Measurements from ENCODE around the gene TMEM178A.
A peak's percentile ranks its signal among the peaks of the same experiment; 100 is the strongest.
"Not testable (repeated sequence)": the region's sequence is repeated elsewhere in the genome, so short reads cannot be mapped to it uniquely, and the experiment has no call there.

TMEM178A gene

DNA sequence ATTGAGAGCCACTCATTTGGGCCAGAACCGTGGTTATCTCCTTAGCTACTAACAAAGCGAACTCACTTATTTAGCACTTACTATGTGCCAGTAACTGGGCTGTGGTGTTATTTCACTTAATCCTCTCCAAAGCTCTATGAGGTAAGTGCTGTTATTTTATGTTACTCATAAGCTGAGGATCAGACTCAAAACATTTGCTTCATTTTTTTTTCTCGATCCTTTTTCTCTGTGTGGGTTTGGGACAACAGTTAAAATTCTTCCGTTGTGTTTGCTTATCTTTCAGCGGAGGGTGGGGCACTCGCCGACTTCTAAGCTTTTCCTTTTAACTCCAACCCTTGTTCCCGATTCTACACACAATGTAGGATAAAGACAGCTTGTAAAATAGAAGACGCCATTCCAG, 52.8 kb downstream of the TMEM178A start:
- DNase-seq: no peak

DNA sequence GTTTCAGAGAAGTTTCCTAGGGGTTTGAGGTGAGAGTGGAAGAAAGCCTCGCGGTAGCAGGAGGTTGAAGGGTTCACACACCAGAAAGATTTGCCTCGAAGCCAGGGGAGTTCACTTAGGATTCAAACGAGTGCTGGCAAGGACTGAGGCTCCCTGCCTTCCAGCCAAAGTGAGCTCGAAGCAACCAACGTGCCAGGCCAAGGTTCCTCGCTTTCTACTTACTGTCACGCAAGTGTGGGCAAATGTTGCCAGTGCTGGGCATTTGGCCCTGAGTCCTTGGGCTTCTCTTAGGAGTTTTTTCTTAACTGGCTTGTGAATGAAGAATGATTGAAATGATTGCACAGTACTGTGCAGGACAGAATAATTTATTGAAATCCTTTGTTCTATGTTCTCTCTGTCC, 53.6 kb downstream of the TMEM178A start:
- DNase-seq: peak; percentile 46 to 77

DNA sequence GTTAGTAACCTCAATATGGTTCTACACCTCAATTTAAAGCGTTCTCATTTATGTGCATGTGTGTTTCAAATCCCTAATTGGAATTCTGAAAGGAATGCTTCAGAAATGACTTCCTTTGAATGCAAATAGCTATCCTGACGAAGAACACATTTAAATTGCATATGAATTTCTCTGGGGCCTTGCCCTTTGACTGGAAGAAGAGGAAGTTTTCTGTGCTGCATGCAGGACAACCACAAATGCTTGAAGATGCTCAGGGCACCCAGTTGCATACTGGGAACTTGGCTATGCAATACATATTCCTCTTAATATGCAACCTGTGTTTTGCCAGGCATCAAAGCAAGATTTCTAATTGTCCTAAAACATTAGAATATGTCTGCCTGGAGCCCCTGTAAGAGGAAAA, 55.3 kb downstream of the TMEM178A start:
- DNase-seq: no peak

GRCh38 chr2:39723497-39723896, 57.8 kb downstream of the TMEM178A start:
- DNase-seq: no peak

- DNase-seq: no peak
Measured at GRCh38 chr2:39723946-39724827, 58.5 kb downstream of the TMEM178A start.

- DNase-seq: no peak
Measured at GRCh38 chr2:39724828-39725144, 59.1 kb downstream of the TMEM178A start.

- no peak for DNase-seq
Measured at GRCh38 chr2:39725401-39725800, 59.7 kb downstream of the TMEM178A start.

- not testable (repeated sequence) for DNase-seq
Measured at GRCh38 chr2:39728085-39728484, 62.4 kb downstream of the TMEM178A start.

- DNase-seq: peak in 1 of 2 experiments; percentile 43
Measured at GRCh38 chr2:39728941-39729351, 63.2 kb downstream of the TMEM178A start.

DNA sequence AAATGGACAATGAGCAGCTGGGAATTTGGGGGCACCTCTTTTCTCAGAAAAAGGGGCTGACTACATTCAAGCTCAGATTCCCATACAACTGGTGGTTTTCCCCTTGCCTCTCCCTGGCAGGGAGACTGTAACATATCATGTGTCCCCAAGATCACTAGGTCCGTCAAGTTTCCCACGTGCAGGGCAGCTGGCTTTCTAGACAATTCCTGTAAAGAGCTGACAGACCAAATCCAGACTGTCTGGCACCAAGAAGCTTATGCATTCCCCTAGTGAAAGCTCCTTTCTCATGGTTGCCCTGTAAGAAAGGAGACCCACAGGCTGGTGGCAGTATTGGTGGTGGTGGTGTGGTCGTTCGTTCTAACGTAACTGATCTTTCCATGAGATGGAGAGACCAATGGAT, 64.6 kb downstream of the TMEM178A start:
- no peak for DNase-seq

- peak; percentile 29 to 45 for DNase-seq
Measured at GRCh38 chr2:39730685-39731302, 65.1 kb downstream of the TMEM178A start.

GRCh38 chr2:39731546-39731945, 65.8 kb downstream of the TMEM178A start:
- DNase-seq: no peak

DNA sequence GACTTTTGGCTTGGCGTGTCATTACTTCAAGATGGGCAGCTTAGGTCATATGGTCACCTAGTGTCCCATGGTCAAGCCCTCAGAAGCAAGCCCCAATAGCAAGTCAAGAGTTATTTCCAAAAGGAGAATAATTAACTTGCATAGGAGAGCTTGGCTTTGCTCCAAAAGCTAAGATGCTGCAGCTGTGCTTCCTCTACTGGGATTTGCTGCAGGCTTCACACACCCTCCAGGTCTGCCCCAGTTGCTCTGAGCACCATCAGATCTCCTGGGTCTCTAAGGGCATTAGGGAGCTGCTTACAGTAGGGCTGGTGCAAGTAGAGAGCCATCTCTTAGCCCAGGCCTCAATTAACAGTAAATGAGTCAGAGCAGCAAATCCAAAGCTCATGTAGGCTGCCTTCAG, 66.8 kb downstream of the TMEM178A start:
- peak in 1 of 2 experiments; percentile 47 for DNase-seq

GRCh38 chr2:39733070-39733674, 67.5 kb downstream of the TMEM178A start:
- DNase-seq: no peak

DNA sequence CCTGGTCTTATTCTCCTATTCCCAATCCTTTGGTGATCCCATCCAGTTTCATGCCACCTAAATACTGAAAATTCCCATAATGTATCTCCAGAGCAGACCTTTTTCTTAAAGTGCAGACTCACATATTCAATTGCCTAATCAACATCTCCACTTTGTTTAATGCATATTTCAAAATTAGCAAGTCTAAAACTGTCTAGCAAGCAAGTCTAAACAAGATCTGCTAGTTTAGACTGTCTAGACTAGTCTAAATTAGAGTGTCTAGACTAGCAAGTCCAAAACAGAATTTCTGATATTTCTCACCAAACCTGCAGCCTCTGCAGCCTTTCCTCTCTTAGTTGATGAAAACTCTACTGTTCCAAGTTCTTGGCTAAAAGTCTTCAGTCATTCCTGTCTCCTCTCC, 68.7 kb downstream of the TMEM178A start:
- DNase-seq: no peak

DNA sequence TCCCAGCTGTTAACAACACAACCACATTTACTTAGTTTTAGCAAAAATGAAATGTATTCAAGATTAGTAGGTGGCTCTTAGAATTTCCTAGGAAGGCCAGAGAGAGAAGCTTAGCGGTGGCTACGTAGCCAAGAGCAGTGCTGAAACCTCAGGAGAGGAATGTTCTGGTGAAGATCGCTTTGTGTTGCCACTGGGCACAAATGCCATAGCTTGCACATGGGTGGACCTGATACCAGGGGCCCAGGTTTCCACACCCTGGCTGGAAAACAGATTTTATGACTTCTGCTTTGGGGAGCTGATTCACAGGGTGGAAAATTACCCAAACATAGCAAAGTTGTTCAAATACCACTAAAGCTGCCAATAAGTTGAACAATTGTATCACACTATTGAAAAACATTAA, 69.9 kb downstream of the TMEM178A start:
- DNase-seq: no peak

DNA sequence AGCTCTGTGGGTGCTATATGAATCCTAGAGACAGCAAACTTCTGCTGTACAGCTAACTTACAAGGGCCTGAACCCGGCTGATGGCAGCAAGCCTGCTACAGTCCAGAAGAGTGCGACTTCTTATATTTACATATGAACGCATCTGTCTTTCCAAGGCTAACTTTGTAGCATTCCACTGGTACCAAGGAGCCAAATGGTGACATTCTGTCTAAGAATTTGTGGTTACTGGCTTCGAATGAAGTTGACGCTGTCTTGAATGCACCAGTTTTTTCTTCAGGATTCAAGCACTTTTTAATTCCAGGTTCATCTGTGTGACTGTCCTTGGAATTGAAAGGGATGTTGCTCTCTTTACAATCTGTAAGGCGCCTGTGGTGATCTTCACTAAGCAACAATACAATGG, 70.9 kb downstream of the TMEM178A start:
- DNase-seq: no peak

DNA sequence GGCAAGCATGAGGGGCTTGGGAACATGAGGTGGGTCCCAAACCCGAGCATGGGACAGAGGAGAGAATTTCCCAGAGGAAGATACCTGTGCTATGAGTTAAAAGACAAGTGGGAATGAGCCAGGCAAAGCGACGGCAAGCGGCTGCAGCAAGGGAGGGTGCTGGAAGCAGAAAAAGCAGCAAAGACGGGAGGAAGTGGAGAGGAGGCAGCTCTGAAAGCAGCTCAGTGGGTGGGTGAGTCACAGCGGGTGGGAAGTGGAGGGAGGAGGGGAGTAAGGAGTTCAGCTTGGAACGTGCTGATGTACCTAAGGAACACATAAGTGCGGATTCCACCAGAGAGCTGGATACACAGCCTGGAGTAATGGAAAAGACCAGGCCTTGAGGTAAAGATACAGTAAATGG, 71.9 kb downstream of the TMEM178A start:
- DNase-seq: no peak

DNA sequence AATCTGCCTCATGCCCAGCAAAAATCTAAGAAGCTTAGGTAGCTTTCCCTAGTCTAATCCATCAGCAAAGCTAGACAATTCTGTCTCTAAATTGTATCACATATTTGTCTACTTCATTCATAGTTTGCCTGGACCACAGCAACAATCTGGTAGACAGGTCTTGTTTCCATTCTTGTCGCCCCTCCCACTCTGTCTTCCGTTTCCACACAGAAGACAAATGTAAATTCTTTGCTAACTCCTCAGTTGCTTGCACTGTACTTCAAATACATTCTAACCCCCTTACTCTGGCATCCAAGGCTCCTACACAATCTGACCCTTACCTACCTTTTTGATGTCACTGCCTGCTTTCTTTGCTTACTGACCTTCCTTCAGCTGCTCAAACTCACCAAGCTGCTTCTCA, 73.2 kb downstream of the TMEM178A start:
- no peak for DNase-seq

- no peak for DNase-seq
Measured at GRCh38 chr2:39739386-39739785, 73.7 kb downstream of the TMEM178A start.

DNA sequence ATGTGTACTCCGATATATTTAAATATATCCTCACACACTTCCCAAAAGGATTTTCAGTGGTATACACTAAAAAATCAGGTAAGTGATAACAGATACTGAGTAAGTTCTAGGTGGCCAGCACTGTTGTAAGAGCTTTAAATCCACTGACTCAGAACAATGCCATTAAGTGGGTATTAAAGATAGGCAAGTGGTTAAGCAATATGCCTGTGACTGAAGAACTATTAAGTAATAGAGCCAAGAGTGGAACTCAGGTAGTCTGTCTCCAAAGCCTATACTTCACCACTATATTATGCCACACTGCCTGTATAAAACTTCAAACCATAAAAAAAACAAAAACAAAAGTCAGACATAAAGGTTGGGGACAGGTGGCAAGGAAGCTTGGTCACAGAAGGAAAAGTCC, 76.2 kb downstream of the TMEM178A start:
- DNase-seq: no peak

GRCh38 chr2:39743269-39743776, 77.6 kb downstream of the TMEM178A start:
- no peak for DNase-seq

GRCh38 chr2:39755466-39755865, 89.7 kb downstream of the TMEM178A start:
- no peak for DNase-seq

- no peak for DNase-seq
Measured at GRCh38 chr2:39757156-39757555, 91.4 kb downstream of the TMEM178A start.

Data from NCI-H446 (cell line).